ENCODE measurements around the gene GATC. TPM values are rescaled to one million over a fixed set of nuclear protein-coding genes. Genes with fewer than 3 reads are reported as not detected.

Gene GATC, protein sequence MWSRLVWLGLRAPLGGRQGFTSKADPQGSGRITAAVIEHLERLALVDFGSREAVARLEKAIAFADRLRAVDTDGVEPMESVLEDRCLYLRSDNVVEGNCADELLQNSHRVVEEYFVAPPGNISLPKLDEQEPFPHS
- 19.8 and 32.2 TPM in 2 replicates for total RNA-seq

DNA sequence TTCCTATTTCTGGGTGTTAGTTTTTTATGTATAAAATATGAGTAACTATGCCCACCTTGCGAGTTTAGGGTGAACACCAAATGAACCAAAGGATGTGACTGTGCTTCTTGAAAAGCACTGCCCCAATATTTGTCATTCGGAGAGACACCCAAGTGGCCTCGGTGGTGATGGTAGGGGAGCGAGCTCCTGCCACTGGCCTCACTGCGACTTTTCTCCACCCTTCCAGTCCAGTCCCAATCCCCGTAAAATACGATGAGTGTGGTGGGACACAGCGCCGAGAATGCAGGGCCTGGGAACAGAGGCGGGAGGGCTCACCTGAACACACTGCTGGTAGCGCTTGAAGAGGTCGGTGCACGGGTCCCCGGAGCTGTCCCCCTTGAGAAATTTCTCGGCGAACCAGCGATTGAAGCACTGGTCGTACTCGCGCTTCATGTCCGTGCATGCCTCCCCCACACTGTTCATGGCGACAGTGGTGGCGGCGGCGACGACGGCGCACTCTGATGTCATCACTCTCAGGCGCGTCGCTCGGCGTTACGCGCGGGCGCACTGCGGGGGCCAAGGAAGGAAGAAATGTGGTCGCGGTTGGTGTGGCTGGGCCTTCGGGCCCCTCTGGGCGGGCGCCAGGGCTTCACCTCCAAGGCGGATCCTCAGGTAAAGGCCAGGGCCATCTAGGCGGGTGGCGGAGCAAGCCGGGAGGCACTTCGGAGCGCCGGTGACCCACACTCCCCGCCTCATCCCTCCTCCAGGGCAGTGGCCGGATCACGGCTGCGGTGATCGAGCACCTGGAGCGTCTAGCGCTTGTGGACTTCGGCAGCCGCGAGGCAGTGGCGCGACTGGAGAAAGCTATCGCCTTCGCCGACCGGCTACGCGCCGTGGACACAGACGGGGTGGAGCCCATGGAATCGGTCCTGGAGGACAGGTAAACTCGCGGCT lies at the start of gene GATC, which contains the start of gene TRIAP1:
Gene GATC (plus strand): TSS at position 534 of the 933 bp plus-strand sequence. CDS start 37 bp downstream, at position 571.
Gene TRIAP1 (minus strand): TSS at position 474 of the 933 bp plus-strand sequence. CDS start 12 bp downstream, at position 462.

DNA sequence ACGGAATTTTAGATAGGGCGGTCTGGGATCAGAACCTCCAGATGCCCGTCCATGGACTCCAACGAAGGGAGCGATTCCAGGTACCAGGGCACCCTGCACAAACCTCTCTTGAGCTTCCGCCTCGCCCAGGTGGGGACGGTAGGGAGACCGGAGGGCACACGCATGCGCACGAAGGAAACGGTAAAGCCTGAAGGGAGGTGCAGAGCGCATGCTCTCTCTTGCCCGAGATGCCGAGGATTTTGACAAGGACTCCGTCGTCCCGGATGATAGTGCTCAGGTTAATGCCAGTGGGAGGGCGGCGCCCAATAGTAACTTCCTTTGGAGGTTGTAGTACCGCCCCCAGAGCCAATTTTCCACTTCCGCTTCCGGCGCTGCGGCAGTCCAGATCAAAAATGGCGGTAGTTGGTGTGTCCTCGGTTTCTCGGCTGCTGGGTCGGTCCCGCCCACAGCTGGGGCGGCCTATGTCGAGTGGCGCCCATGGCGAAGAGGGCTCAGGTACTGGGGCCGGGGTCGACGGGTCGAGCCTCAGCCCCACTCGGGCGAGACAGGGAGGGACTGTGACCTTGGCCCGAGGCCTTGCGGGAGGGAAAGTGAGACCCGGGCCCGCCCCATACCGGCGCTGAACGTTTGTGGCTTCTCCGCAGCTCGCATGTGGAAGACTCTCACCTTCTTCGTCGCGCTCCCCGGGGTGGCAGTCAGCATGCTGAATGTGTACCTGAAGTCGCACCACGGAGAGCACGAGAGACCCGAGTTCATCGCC lies 8.3 kb upstream of the GATC start, which contains the start of gene COX6A1:
Gene COX6A1 (plus strand): TSS at position 379 of the 760 bp plus-strand sequence. CDS start 14 bp downstream, at position 393.

DNA sequence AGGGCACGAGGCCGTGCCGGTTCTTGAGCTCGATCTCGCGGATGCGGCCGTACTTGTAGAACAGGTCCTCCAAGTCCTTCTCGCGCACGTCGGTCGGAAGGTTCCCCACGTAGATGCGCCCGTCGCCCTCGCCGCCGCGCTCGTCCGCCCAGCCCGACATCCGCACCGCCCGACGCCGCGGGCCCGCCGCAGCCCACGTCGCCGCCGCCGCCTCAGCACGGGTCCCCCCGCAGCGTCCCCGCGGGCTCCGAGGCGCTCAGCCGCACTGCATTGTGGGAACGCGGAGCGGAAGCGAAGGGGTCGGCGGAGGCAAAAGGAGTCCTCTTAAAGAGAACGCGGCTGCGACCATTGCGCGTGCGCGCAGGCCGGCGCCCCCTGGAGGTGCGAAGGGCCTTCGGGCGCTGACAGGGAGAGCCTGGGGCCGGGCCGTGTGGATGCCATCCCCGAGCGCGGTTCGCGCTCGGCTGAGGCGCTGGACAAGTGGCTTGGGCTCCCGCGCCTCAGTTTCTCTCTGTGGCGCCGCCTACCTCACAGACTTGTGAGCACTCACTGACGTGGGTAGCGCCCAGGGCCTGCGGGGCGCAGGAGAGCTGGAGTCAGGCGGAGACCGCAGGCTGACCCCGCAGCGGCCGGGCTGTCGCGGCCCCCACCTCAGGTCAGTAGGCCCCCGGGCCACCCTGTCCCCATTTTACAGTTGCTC lies 23.4 kb downstream of the GATC start, which contains the start of gene SRSF9:
Gene SRSF9 (minus strand): TSS at position 299 of the 700 bp plus-strand sequence. CDS start 139 bp downstream, at position 160.

DNA sequence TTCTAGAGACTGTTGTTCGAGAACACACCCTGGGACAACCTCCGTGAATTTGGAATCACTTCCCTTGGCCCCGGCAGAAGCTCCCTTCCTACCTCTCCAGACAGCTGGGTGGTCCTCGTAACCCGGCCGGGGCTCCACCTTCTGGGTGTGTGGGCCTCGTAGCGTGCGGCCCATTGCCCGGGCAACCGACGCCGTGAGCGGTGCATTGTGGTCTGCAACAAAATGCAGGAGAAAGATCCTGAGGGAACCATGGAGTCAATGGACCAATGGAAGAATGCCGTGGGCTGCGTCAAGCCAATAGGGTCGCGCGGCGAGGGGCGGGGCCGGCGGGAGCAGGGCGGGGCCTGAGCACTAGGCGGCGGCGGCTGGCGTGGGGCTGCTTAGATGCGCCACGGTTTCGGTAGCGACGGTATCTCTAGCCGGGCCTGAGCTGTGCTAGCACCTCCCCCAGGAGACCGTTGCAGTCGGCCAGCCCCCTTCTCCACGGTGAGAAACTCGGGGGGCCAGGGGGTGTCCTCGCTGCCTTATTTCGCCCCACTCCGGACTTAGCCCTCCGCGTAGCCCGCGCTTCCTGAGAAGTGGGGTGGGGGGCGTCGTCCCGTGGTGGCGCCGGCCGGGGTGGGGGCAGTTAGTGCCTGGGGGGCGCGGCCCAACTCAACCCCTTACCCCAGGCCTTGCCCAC lies 49.6 kb downstream of the GATC start, which contains the start of gene DYNLL1:
Gene DYNLL1 (plus strand): TSS at position 383 of the 682 bp plus-strand sequence. CDS start 309 bp downstream, outside the sequence.

Other genes starting within 250 kb of the GATC start
- gene RPLP0, start 245.3 kb upstream of the GATC start, total RNA-seq: 4,560 and 6,015 TPM in 2 replicates
- gene PXN, start 180.7 kb upstream of the GATC start, total RNA-seq: 34.9 and 42.8 TPM in 2 replicates
- gene RNU4-2, start 154.5 kb upstream of the GATC start, total RNA-seq: under 0.01 TPM in 1 of 2 replicates, not detected in the other
- gene RNU4-1, start 153.2 kb upstream of the GATC start, total RNA-seq: under 0.01 TPM in 2 replicates
- 0.96 and 3.2 TPM in 2 replicates for gene SIRT4, start 144.1 kb upstream of the GATC start, total RNA-seq
- not detected in 2 replicates for gene PLA2G1B, start 118.7 kb upstream of the GATC start, total RNA-seq
- not detected in 2 replicates for gene MSI1, start 77.3 kb upstream of the GATC start, total RNA-seq
- gene COX6A1, start 8.3 kb upstream of the GATC start, total RNA-seq: 807 and 1,167 TPM in 2 replicates
- gene TRIAP1, start 60 bp upstream of the GATC start, total RNA-seq: 18.8 and 36.0 TPM in 2 replicates
- gene SRSF9, start 23.3 kb downstream of the GATC start, total RNA-seq: 163 and 276 TPM in 2 replicates
- gene DYNLL1, start 49.7 kb downstream of the GATC start, total RNA-seq: 118 and 186 TPM in 2 replicates
- 24.3 and 28.6 TPM in 2 replicates for gene COQ5, start 82.7 kb downstream of the GATC start, total RNA-seq
- gene RNF10, start 87.9 kb downstream of the GATC start, total RNA-seq: 101 and 161 TPM in 2 replicates
- gene POP5, start 135.0 kb downstream of the GATC start, total RNA-seq: 38.2 and 44.8 TPM in 2 replicates
- gene CABP1, start 194.2 kb downstream of the GATC start, total RNA-seq: not detected in 2 replicates
- gene MLEC, start 240.7 kb downstream of the GATC start, total RNA-seq: 51.6 and 76.6 TPM in 2 replicates

Data from tracheal epithelial cell (primary cell).